ENCODE data around the gene HAUS8. TPM values are rescaled to one million over a fixed set of nuclear protein-coding genes. Genes with fewer than 3 reads are reported as not detected.

Gene HAUS8
- total RNA-seq, 4 donors from 2014 or later = 6.4 to 9.1 (median 6.8) TPM

DNA sequence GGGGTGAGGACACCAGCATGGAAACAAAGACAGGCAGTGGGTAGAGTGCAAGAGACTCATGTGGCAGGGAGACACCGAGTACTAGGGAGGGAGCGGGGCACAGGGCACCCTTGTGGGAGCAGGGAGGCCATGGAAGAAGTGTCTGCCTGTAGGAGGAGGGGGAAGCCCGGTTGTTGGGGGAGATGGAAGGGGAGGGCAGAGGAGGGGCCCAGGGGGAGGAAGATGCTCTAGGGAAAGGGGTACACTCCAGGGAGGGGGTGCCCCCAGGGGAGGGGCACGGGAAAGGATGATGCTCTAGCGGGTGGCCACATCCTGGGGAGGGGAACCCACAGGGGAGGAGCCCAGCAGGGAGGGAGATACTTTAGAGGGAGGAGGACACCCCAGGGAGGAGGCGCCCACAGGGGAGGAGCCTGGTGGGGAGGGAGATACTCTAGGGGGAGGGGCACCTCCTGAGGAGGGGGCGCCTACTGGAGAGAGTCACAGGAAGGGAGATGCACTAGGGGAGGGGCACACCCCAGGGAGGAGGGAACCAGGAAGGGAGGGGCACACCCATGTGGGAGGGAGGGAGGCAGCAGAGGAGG is 73.6 kb downstream of the HAUS8 start:
- H3K27me3 ChIP-seq = no peaks in the 10 kb centered on the region
- 56 to 59% methylated on average over 7 of the region's 7 CpGs for WGBS, 2 donors
- no peak for TF ChIP-seq POLR2A (IDR thresholded peaks at IDR 0.05)
- TF ChIP-seq, protein P1, sequence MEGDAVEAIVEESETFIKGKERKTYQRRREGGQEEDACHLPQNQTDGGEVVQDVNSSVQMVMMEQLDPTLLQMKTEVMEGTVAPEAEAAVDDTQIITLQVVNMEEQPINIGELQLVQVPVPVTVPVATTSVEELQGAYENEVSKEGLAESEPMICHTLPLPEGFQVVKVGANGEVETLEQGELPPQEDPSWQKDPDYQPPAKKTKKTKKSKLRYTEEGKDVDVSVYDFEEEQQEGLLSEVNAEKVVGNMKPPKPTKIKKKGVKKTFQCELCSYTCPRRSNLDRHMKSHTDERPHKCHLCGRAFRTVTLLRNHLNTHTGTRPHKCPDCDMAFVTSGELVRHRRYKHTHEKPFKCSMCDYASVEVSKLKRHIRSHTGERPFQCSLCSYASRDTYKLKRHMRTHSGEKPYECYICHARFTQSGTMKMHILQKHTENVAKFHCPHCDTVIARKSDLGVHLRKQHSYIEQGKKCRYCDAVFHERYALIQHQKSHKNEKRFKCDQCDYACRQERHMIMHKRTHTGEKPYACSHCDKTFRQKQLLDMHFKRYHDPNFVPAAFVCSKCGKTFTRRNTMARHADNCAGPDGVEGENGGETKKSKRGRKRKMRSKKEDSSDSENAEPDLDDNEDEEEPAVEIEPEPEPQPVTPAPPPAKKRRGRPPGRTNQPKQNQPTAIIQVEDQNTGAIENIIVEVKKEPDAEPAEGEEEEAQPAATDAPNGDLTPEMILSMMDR (IDR thresholded peaks at IDR 0.05) = no peak
- H3K27ac ChIP-seq = no peak overlapping the region
- H3K4me3 ChIP-seq (replicated peaks in 1 of 3) = no peak overlapping the region
- no peaks in the 10 kb centered on the region for H3K4me1 ChIP-seq
- H3K36me3 ChIP-seq = no peaks in the 10 kb centered on the region
- peak in 1 of 2 donors; percentile 6 for DNase-seq
- H3K9me3 ChIP-seq = no peaks in the 10 kb centered on the region
- intact Hi-C loops (cut with DNase I) = no loop called here

Other genes starting within 250 kb of the HAUS8 start
- 10 to 100 TPM; 33.6 to 65.9 (median 47.6) TPM for gene SIN3B, start 246.1 kb downstream of the HAUS8 start, total RNA-seq
- 10 to 100 TPM in 3 of 4 donors, 1 to 10 TPM in 1; 9.9 to 44.2 (median 12.6) TPM for gene F2RL3, start 186.5 kb downstream of the HAUS8 start, total RNA-seq
- gene CPAMD8, start 48.6 kb downstream of the HAUS8 start, total RNA-seq = 100 to 1,000 TPM in 1 of 4 donors, 10 to 100 TPM in 3; 13.9 to 116 (median 24.2) TPM
- gene MYO9B, start 325 bp upstream of the HAUS8 start, total RNA-seq = 10 to 100 TPM; 33.7 to 52.9 (median 44.6) TPM
- 10 to 100 TPM; 21.4 to 36.0 (median 27.4) TPM for gene USE1, start 139.9 kb upstream of the HAUS8 start, total RNA-seq
- 10 to 100 TPM in 3 of 4 donors, 1 to 10 TPM in 1; 9.7 to 33.5 (median 21.8) TPM for gene OCEL1, start 150.8 kb upstream of the HAUS8 start, total RNA-seq
- 100 to 1,000 TPM in 2 of 4 donors, 10 to 100 TPM in 2; 66.0 to 117 (median 97.9) TPM for gene NR2F6, start 170.5 kb upstream of the HAUS8 start, total RNA-seq
- gene USHBP1, start 189.3 kb upstream of the HAUS8 start, total RNA-seq = 10 to 100 TPM in 3 of 4 donors, 1 to 10 TPM in 1; 8.9 to 24.3 (median 11.1) TPM
- 10 to 100 TPM; 49.6 to 87.5 (median 71.1) TPM for gene BABAM1, start 192.0 kb upstream of the HAUS8 start, total RNA-seq
- gene ANKLE1, start 206.4 kb upstream of the HAUS8 start, total RNA-seq = under 1 TPM; 0.11 to 0.40 (median 0.27) TPM
- 10 to 100 TPM; 14.4 to 31.2 (median 23.3) TPM for gene ABHD8, start 228.0 kb upstream of the HAUS8 start, total RNA-seq
- 100 to 1,000 TPM in 3 of 4 donors, 10 to 100 TPM in 1; 95.8 to 311 (median 149) TPM for gene MRPL34, start 230.4 kb upstream of the HAUS8 start, total RNA-seq
- 10 to 100 TPM; 14.5 to 40.4 (median 20.1) TPM for gene DDA1, start 234.1 kb upstream of the HAUS8 start, total RNA-seq